Transverse colon (tissue), 4 donors: ENCODE data around the gene PLAU. TPM values are rescaled to one million over a fixed set of nuclear protein-coding genes. Genes with fewer than 3 reads are reported as not detected.
"Not testable (repeated sequence)": the region's sequence is repeated elsewhere in the genome, so short reads cannot be mapped to it uniquely, and the experiment has no call there.

ENCODE experiments used
- DNase-seq: peaks from one replicate; pipeline ENCODE4 v3.0.0-alpha.2; 2019
- H3K27ac ChIP-seq, 4 donors: fragments of 200-600 bp; sonication (generic); 2 replicates each; pipeline ENCODE4 v1.5.1; 2016 to 2018; ENCODE audit warnings: inconsistent platforms in 4 of 4
- H3K27me3 ChIP-seq: fragments of 200-600 bp; sonication (generic); 2 replicates; pipeline ENCODE4 v1.5.1; 2017; ENCODE audit warnings: inconsistent platforms
- H3K36me3 ChIP-seq, 4 donors: fragments of 200-600 bp; sonication (generic); 2 replicates each; pipeline ENCODE4 v1.5.1; 2017 to 2019; ENCODE audit warnings: inconsistent platforms in 4 of 4
- H3K4me1 ChIP-seq, 4 donors: fragments of 200-600 bp; sonication (generic); 2 replicates each; pipeline ENCODE4 v1.5.1; 2017 to 2020; ENCODE audit warnings: inconsistent platforms in 4 of 4
- H3K4me3 ChIP-seq, 4 donors: fragments of 200-600 bp; sonication (generic); 1 replicate in 1 of 4; 2 replicates in 3 of 4; pipeline versions ENCODE4 v1.5.1 to v1.6.1; 2017 to 2019; ENCODE audit warnings: inconsistent platforms in 4 of 4
- H3K9me3 ChIP-seq, 2 donors: fragments of 200-600 bp; sonication (generic); 2 replicates each; pipeline ENCODE4 v1.5.1; 2017 to 2019; ENCODE audit warnings: inconsistent platforms in 2 of 2
- CTCF ChIP-seq, 5 experiments: fragments of 200-600 bp in 3 of 5; fragments of 450-650 bp in 2 of 5; sonication (generic) in 3 of 5; IDR thresholded peaks; 1 replicate in 2 of 5; 2 replicates in 3 of 5; pipeline ENCODE4 v1.5.1; 2016 to 2017; ENCODE audit warnings: antibody characterized with exemption in 5 of 5, inconsistent platforms in 3 of 5, mild to moderate bottlenecking in 2 of 5, moderate library complexity in 1 of 5
- EP300 ChIP-seq: sonication (generic); formaldehyde crosslinking; IDR thresholded peaks from one replicate; pipeline ENCODE4 v1.6.1; 2017; ENCODE audit warnings: antibody characterized with exemption, low read depth
- POLR2A ChIP-seq: fragments of 450-650 bp; IDR thresholded peaks from one replicate; pipeline ENCODE4 v1.6.1; 2016; ENCODE audit warnings: antibody characterized with exemption, mild to moderate bottlenecking, moderate library complexity
- POLR2AphosphoS5 ChIP-seq, 3 donors: sonication (generic); formaldehyde crosslinking; IDR thresholded peaks; one replicate each; pipeline ENCODE4 v1.6.1; 2016; ENCODE audit warnings: antibody characterized with exemption in 3 of 3
- WGBS, 2 donors: methylation state at CpG; one replicate each; pipeline ENCODE4 v1.1.5; 2018; ENCODE audit warnings: low coverage in 1 of 2; 5-methylcytosine and 5-hydroxymethylcytosine counted together
- in situ Hi-C, 4 donors: fragments of 200-750 bp; cut with MboI; loops; one replicate each; pipeline versions ENCODE4 v1.15.0 to v1.15.1; 2017; ENCODE audit warnings: low sequenced_read_pairs in 3 of 4, low pct_ligation_motif_present in 1 of 4, low pct_unique_long_range_greater_than_20kb in 1 of 4
- intact Hi-C: fragments of 100-400 bp; cut with DNase I; formaldehyde crosslinking; loops from one replicate; pipeline ENCODE4 v1.15.1; 2023; ENCODE audit warnings: low total_unique reads
- total RNA-seq, 4 donors: library from RNA; depleted of rRNA; stranded (reverse); fragments of >200 nt; gene quantifications; one replicate each; pipeline ENCODE4 v1.1.0, GENCODE V29; 2016

The PLAU gene
- total RNA-seq, 4 donors from 2014 or later: 0.75 to 8.0 (median 2.3) TPM

- intact Hi-C loops: no loop called here
- 80% methylated on average over 2 to 5 of the region's 5 CpGs for WGBS, 2 donors
- H3K27ac ChIP-seq: no peak overlapping the region
- in situ Hi-C loops: no loop called here
- H3K9me3 ChIP-seq: no peaks in the 10 kb centered on the region
- H3K36me3 ChIP-seq: no peaks in the 10 kb centered on the region
- no peaks in the 10 kb centered on the region for H3K27me3 ChIP-seq
- no peaks in the 10 kb centered on the region for H3K4me1 ChIP-seq
- no peak for DNase-seq
- TF ChIP-seq CTCF (IDR thresholded peaks at IDR 0.05) (no peak), POLR2A (no peak), POLR2AphosphoS5 (IDR thresholded peaks at IDR 0.05) (no peak), EP300 (no peak)
- no peak overlapping the region for H3K4me3 ChIP-seq
Measured at GRCh38 chr10:73926152-73926764, 15.3 kb downstream of the PLAU start.

DNA sequence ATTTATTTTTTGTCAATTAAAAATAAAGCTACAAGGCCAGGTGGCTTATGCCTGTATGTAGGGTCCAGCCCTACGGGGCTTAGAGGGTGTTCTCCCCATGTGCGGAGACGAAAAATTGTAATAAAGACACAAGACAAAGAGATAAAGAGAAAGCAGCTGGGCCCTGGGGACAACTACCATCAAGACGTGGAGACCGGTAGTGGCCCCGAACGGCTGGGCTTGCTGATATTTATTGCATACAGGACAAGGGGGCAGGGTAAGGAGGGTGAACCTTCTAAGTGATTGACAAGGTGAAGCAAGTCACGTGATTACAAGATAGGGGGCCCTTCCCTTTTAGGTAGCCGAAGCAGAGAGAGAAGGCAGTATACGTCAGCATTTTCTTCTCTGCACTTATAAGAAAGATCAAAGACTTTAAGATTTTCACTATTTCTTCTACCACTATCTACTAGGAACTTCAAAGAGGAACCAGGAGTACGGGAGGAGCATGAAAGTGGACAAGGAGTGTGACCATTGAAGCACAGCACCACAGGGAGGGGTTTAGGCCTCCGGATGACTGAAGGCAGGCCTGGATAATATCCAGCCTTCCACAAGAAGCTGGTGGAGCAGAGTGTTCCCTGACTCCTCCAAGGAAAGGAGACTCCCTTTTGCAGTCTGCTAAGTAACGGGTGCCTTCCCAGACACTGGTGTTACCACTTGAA, 19.8 kb downstream of the PLAU start:
- H3K27ac ChIP-seq, DNase-seq, H3K4me1 ChIP-seq, in situ Hi-C loops, intact Hi-C loops, H3K27me3 ChIP-seq, H3K4me3 ChIP-seq, H3K36me3 ChIP-seq, H3K9me3 ChIP-seq: not testable (repeated sequence)
- 86 to 96% methylated on average over 10 to 13 of the region's 13 CpGs for WGBS, 2 donors

DNA sequence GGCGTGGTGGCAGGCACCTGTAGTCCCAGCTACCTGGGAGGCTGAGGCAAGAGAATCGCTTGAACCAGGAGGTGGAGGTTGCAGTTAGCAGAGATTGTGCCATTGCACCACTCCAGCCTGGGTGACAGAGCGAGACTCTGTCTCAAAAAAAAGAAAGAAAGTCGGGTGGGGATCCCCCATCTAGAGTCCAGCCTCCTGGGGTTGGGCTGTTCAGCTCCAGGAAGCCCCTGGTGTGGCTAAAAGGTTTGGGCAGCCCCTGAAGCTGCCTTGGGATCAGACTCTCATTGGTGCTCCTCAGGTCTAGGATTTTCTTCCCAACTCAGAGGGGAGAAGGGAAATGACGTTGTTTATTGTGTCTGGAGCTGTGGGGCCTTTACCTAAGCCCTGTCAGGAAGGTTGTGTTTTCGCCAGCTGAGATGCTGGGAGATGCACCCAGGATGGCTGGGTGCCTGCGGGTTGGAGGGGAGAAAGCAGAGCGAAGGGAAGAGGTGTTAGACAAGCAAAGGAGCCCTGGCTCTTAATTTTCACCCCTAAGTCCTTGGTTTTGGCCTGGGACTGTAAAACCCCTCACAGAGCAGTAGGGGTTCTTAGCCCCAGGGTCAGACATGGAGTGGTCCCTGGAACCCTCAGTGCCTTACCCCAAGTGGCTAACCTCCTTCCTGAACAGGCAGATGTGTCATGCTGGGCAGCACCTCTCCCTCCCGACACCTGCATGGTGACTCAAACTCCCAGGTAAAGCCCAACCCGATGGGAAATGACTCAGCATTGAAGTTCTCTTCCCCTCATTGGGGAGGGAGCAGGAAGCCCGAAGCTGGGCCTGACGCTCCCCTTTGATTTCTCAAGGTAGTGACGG, 21.1 kb downstream of the PLAU start:
- Histone ChIP-seq H3K9me3 (no peaks in the 10 kb centered on the region), H3K4me3 (no peak overlapping the region), H3K36me3 (no peaks in the 10 kb centered on the region), H3K27me3 (no peaks in the 10 kb centered on the region), H3K27ac (no peak overlapping the region), H3K4me1 (no peaks in the 10 kb centered on the region)
- intact Hi-C loops: no loop called here
- DNase-seq: no peak
- in situ Hi-C loops: no loop called here
- TF ChIP-seq EP300 (no peak), CTCF (IDR thresholded peaks at IDR 0.05) (no peak), POLR2A (no peak), POLR2AphosphoS5 (IDR thresholded peaks at IDR 0.05) (no peak)
- 71 to 100% methylated on average over 1 to 13 of the region's 13 CpGs for WGBS, 2 donors

GRCh38 chr10:73932620-73933112, 21.7 kb downstream of the PLAU start:
- TF ChIP-seq EP300: no peak
- no peak for TF ChIP-seq POLR2A
- no peaks in the 10 kb centered on the region for H3K36me3 ChIP-seq
- no peak overlapping the region for H3K27ac ChIP-seq
- DNase-seq: no peak
- H3K4me3 ChIP-seq: no peak overlapping the region
- H3K27me3 ChIP-seq: no peaks in the 10 kb centered on the region
- 84% methylated on average over 6 of the region's 6 CpGs; no CpG with 5 or more reads in 1 of the 2 donors for WGBS, 2 donors
- no peaks in the 10 kb centered on the region for H3K4me1 ChIP-seq
- in situ Hi-C loops: no loop called here
- H3K9me3 ChIP-seq: no peaks in the 10 kb centered on the region
- intact Hi-C loops: no loop called here

GRCh38 chr10:73934074-73934473, 23.1 kb downstream of the PLAU start:
- no peak for DNase-seq
- Histone ChIP-seq H3K4me3 (no peak overlapping the region), H3K27ac (no peak overlapping the region), H3K36me3 (no peaks in the 10 kb centered on the region), H3K4me1 (no peaks in the 10 kb centered on the region), H3K27me3 (no peaks in the 10 kb centered on the region), H3K9me3 (no peaks in the 10 kb centered on the region)
- 92 to 94% methylated on average over 3 to 4 of the region's 4 CpGs for WGBS, 2 donors
- in situ Hi-C loops: no loop called here
- intact Hi-C loops: no loop called here
- TF ChIP-seq EP300 (no peak), CTCF (IDR thresholded peaks at IDR 0.05) (no peak), POLR2A (no peak), POLR2AphosphoS5 (IDR thresholded peaks at IDR 0.05) (no peak)
